ENCODE measurements around the gene CFAP46. TPM values are rescaled to one million over a fixed set of nuclear protein-coding genes. Genes with fewer than 3 reads are reported as not detected.

CFAP46 gene
- total and polyA plus RNA-seq, 12 donors, result 0.15 to 5.5 (median 1.1) TPM; not detected in 3

GRCh38 chr10:132881186-132881920, 61.0 kb downstream of the CFAP46 start:
- TF ChIP-seq, protein P1, sequence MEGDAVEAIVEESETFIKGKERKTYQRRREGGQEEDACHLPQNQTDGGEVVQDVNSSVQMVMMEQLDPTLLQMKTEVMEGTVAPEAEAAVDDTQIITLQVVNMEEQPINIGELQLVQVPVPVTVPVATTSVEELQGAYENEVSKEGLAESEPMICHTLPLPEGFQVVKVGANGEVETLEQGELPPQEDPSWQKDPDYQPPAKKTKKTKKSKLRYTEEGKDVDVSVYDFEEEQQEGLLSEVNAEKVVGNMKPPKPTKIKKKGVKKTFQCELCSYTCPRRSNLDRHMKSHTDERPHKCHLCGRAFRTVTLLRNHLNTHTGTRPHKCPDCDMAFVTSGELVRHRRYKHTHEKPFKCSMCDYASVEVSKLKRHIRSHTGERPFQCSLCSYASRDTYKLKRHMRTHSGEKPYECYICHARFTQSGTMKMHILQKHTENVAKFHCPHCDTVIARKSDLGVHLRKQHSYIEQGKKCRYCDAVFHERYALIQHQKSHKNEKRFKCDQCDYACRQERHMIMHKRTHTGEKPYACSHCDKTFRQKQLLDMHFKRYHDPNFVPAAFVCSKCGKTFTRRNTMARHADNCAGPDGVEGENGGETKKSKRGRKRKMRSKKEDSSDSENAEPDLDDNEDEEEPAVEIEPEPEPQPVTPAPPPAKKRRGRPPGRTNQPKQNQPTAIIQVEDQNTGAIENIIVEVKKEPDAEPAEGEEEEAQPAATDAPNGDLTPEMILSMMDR (IDR thresholded peaks at IDR 0.05), result no peak
- TF ChIP-seq POLR2A (IDR thresholded peaks at IDR 0.05), result no peak
- peaks cover 21% of the 10 kb centered on the region for H3K27me3 ChIP-seq
- DNase-seq, result no peak
- no peaks in the 10 kb centered on the region for H3K4me1 ChIP-seq (replicated peaks in 1 of 2)
- no peak overlapping the region for H3K4me3 ChIP-seq
- no peaks in the 10 kb centered on the region for H3K9me3 ChIP-seq (replicated peaks in 1 of 3)
- no peaks in the 10 kb centered on the region for H3K36me3 ChIP-seq (replicated peaks in 1 of 2)
- intact Hi-C loops (cut with DNase I), result no loop called here
- 85 to 91% (median 87%) methylated on average over 12 to 23 of the region's 23 CpGs for WGBS, 4 donors
- H3K27ac ChIP-seq, result no peak overlapping the region

GRCh38 chr10:132880128-132880981, 62.0 kb downstream of the CFAP46 start:
- H3K27me3 ChIP-seq, result peaks cover 21% of the 10 kb centered on the region
- no peak overlapping the region for H3K4me3 ChIP-seq
- no peaks in the 10 kb centered on the region for H3K9me3 ChIP-seq (replicated peaks in 1 of 3)
- H3K4me1 ChIP-seq (replicated peaks in 1 of 2), result no peaks in the 10 kb centered on the region
- DNase-seq, result no peak
- intact Hi-C loops (cut with DNase I), result no loop called here
- TF ChIP-seq, protein P1 (IDR thresholded peaks at IDR 0.05), result no peak
- no peak for TF ChIP-seq POLR2A (IDR thresholded peaks at IDR 0.05)
- H3K27ac ChIP-seq, result no peak overlapping the region
- H3K36me3 ChIP-seq (replicated peaks in 1 of 2), result no peaks in the 10 kb centered on the region
- 83 to 100% (median 86%) methylated on average over 5 to 35 of the region's 35 CpGs for WGBS, 4 donors

DNA sequence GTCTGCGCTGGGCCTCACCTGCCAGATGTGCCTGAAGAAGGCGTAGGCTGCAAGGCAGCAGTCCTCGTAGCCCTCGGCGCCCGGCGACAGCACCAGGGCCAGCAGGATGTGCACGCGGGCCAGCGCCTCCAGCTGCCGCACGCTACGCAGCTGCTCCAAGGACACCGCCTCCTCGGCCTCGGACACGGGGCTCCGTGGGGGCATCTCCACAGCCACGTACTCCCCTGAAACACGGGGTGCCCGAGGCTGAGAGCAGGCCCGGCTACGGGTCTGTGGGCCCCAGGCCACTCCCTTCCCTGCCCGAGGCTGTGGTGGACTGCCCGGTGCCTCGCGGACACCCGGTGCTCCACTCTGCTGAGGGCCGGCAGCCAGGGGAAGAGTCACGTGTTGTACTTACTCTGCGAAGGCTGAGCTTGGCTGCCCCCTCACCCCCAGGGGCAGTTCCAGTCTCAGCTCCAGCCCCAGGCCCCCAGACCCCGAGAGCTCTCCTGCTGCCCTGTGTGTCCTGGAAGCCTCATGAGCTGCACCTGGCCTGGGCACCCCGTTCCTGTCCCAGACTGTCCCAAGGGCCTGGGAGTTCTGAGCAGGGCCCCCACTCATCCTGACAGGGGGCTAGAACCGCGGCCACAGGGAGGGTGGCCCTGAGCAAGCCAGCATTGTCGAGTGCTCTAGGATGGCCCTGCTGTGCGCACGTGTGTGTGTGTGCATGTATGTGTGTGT, 62.8 kb downstream of the CFAP46 start:
- intact Hi-C loops (cut with DNase I), result no loop called here
- Histone ChIP-seq H3K9me3 (replicated peaks in 1 of 3) (no peaks in the 10 kb centered on the region), H3K4me1 (replicated peaks in 1 of 2) (no peaks in the 10 kb centered on the region), H3K36me3 (replicated peaks in 1 of 2) (no peaks in the 10 kb centered on the region), H3K27ac (no peak overlapping the region), H3K4me3 (no peak overlapping the region), H3K27me3 (peaks cover 21% of the 10 kb centered on the region)
- no peak for DNase-seq
- whole genome bisulfite sequencing, 4 donors, result 17 to 33% (median 27%) methylated on average over 1 to 38 of the region's 38 CpGs
- TF ChIP-seq POLR2A (IDR thresholded peaks at IDR 0.05), result no peak
- TF ChIP-seq, protein P1 (IDR thresholded peaks at IDR 0.05), result no peak

Measured in adrenal gland (tissue), 12 donors.